GF-D8 (cell line): ENCODE data around the gene FBP1.

ENCODE experiments used
- DNase-seq: peaks from one replicate; lab custom pipeline; 2025; lab: John Stamatoyannopoulos, UW

FBP1 gene

GRCh38 chr9:94639061-94639998 is at the start of gene FBP1:
FBP1 (minus strand) TSS chr9:94639518; CDS start chr9:94639310, 208 bp downstream.
- peak; percentile 79 for DNase-seq

GRCh38 chr9:94687451-94687850 is 48.1 kb upstream of the FBP1 start:
- no peak for DNase-seq

GRCh38 chr9:94685359-94685758 is 46.0 kb upstream of the FBP1 start:
- no peak for DNase-seq

GRCh38 chr9:94681508-94681907 is 42.2 kb upstream of the FBP1 start:
- DNase-seq: peak; percentile 7

GRCh38 chr9:94680621-94681020 is 41.3 kb upstream of the FBP1 start:
- no peak for DNase-seq

GRCh38 chr9:94680020-94680419 is 40.7 kb upstream of the FBP1 start:
- DNase-seq: no peak

- no peak for DNase-seq
These were observed 40.3 kb upstream of the FBP1 start for GRCh38 chr9:94679587-94679986.

GRCh38 chr9:94677929-94678328 is 38.6 kb upstream of the FBP1 start:
- DNase-seq: no peak

- no peak for DNase-seq
These were observed 37.3 kb upstream of the FBP1 start for GRCh38 chr9:94676446-94677131.

- no peak for DNase-seq
These were observed 35.9 kb upstream of the FBP1 start for GRCh38 chr9:94675008-94675881.

GRCh38 chr9:94672811-94673487 is 33.6 kb upstream of the FBP1 start:
- DNase-seq: no peak

GRCh38 chr9:94668928-94669729 is 29.8 kb upstream of the FBP1 start:
- DNase-seq: peak; percentile 77

- DNase-seq: no peak
These were observed 29.2 kb upstream of the FBP1 start for GRCh38 chr9:94668418-94668927.

- DNase-seq: no peak
These were observed 27.2 kb upstream of the FBP1 start for GRCh38 chr9:94666364-94667099.

- no peak for DNase-seq
These were observed 26.3 kb upstream of the FBP1 start for GRCh38 chr9:94665613-94666012.

GRCh38 chr9:94664801-94665200 is 25.5 kb upstream of the FBP1 start:
- no peak for DNase-seq

GRCh38 chr9:94663640-94664039 is 24.3 kb upstream of the FBP1 start:
- DNase-seq: no peak

GRCh38 chr9:94663140-94663539 is 23.8 kb upstream of the FBP1 start:
- DNase-seq: no peak

- no peak for DNase-seq
These were observed 17.9 kb upstream of the FBP1 start for GRCh38 chr9:94657021-94657725.
